ENCODE results near the gene MAP7D1. TPM values are rescaled to one million over a fixed set of nuclear protein-coding genes. Genes with fewer than 3 reads are reported as not detected.

Gene MAP7D1
- total and polyA plus RNA-seq, 2 of the 13 experiments (the other 11 are each of a cell fraction or from before 2014, with no cell fraction given), result 5.6 to 7.2 TPM

- TF ChIP-seq POLR2G (IDR thresholded peaks at IDR 0.05; ENCODE audit: low read depth, low read length) (peak; percentile 95), ZNF850 (CRISPR knock-in tag; conservative IDR thresholded peaks at IDR 0.05) (no peak), IKZF5 (CRISPR knock-in tag; IDR thresholded peaks at IDR 0.05) (peak; percentile 68), ZNF687 (CRISPR knock-in tag; IDR thresholded peaks at IDR 0.05) (peak; percentile 84), FOXA1 (IDR thresholded peaks at IDR 0.05) (no peak), FOXA1 (CRISPR knock-in tag; IDR thresholded peaks at IDR 0.05) (peak; percentile 22; the same call in 1 of the 2 replicates), ETV5 (CRISPR knock-in tag; IDR thresholded peaks at IDR 0.05; ENCODE audit: borderline replicate concordance) (peak; percentile 80), CEBPB (IDR thresholded peaks at IDR 0.05; ENCODE audit: borderline replicate concordance, low read depth, low read length) (peak; percentile 48; the same call in 1 of the 2 replicates), EP300 (IDR thresholded peaks at IDR 0.05; ENCODE audit: low read depth in 2 of 2, low read length in 2 of 2) (peak; percentile 19 to 24; a peak in 2 of 4 replicates), EP300 (CRISPR knock-in tag; IDR thresholded peaks at IDR 0.05; ENCODE audit: borderline replicate concordance) (peak; percentile 57; the same call in 1 of the 2 replicates), ZNF782 (CRISPR knock-in tag; IDR thresholded peaks at IDR 0.05; ENCODE audit: borderline replicate concordance) (0 out of 2 replicates have a peak, but pooled peaks have one; percentile 24), ZBTB25 (CRISPR knock-in tag; IDR thresholded peaks at IDR 0.05) (peak; percentile 86), SPEN (CRISPR knock-in tag; IDR thresholded peaks at IDR 0.05; ENCODE audit: low read depth) (peak; percentile 95), ZNF407 (CRISPR knock-in tag; IDR thresholded peaks at IDR 0.05; ENCODE audit: not compliant biosample characterization) (no peak), CBFB (CRISPR knock-in tag; IDR thresholded peaks at IDR 0.05) (peak; percentile 58)
Measured at GRCh38 chr1:36223996-36224536, 68.1 kb downstream of the MAP7D1 start, which contains the start of gene THRAP3 (continued).
